ENCODE measurements around the gene NADK2. TPM values are rescaled to one million over a fixed set of nuclear protein-coding genes. Genes with fewer than 3 reads are reported as not detected.

Gene NADK2
- total RNA-seq, 1 donor from 2014 or later, result 26.4 TPM

- H3K9me3 Mint-ChIP-seq (ENCODE audit: unreplicated experiment), result no peaks in the 10 kb centered on the region
- TF ChIP-seq CTCF (IDR thresholded peaks at IDR 0.05), result no peak
- H3K27me3 Mint-ChIP-seq (ENCODE audit: unreplicated experiment), result no peaks in the 10 kb centered on the region
- peaks cover 22% of the 10 kb centered on the region for H3K36me3 Mint-ChIP-seq (ENCODE audit: unreplicated experiment)
- H3K4me1 Mint-ChIP-seq (ENCODE audit: unreplicated experiment), result no peaks in the 10 kb centered on the region
- H3K4me3 Mint-ChIP-seq (ENCODE audit: unreplicated experiment), result no peak overlapping the region
- H3K27ac Mint-ChIP-seq (ENCODE audit: unreplicated experiment), result no peak overlapping the region
- no peak for DNase-seq (ENCODE audit: extremely low spot score, unreplicated experiment)
Observed at GRCh38 chr5:36209664-36210063, 32.1 kb downstream of the NADK2 start.

DNA sequence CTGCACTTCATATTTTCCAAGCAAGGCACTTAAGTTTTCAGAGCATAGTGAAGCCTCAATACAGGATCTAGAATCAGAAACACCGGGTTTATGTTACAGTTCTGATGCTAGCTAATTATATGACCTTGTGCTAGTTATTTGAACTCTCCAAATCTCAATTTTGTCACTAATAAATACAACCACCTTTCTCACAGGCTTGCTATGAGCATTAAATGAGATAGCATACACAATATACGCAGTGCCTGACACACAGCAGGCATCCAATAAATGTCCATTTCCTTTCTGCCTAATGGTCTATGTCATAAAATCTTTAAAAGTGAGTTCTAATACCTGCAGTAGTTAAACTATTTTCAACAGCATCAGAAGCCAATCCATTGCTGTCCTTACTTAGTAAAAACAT, 32.9 kb downstream of the NADK2 start:
- no peak for DNase-seq (ENCODE audit: extremely low spot score, unreplicated experiment)
- Mint-ChIP-seq H3K9me3 (ENCODE audit: unreplicated experiment) (no peaks in the 10 kb centered on the region), H3K27me3 (ENCODE audit: unreplicated experiment) (no peaks in the 10 kb centered on the region), H3K27ac (ENCODE audit: unreplicated experiment) (no peak overlapping the region), H3K36me3 (ENCODE audit: unreplicated experiment) (peaks cover 22% of the 10 kb centered on the region), H3K4me3 (ENCODE audit: unreplicated experiment) (no peak overlapping the region), H3K4me1 (ENCODE audit: unreplicated experiment) (no peaks in the 10 kb centered on the region)
- TF ChIP-seq CTCF (IDR thresholded peaks at IDR 0.05), result no peak

DNA sequence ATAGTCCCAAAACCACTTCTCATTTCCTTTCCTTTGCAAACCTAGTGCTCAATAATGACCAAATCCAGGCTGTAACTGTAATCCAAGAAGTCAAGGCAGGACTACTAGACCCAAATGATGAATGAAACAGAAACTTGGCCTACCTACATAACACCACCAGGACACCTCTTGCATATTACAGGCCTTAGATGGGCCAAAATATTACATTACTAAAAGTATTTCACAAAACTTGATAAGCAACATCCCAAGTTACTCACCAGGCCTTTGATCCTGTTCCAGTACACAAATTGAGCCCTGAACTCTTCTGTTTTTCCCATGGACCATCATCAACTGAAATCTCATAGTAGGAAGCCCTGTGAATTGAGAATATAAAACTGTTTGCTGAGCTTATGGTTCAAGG, 34.8 kb downstream of the NADK2 start:
- Mint-ChIP-seq H3K36me3 (ENCODE audit: unreplicated experiment) (peaks cover 18% of the 10 kb centered on the region), H3K27me3 (ENCODE audit: unreplicated experiment) (no peaks in the 10 kb centered on the region), H3K4me3 (ENCODE audit: unreplicated experiment) (no peak overlapping the region), H3K9me3 (ENCODE audit: unreplicated experiment) (no peaks in the 10 kb centered on the region), H3K27ac (ENCODE audit: unreplicated experiment) (no peak overlapping the region), H3K4me1 (ENCODE audit: unreplicated experiment) (no peaks in the 10 kb centered on the region)
- DNase-seq (ENCODE audit: extremely low spot score, unreplicated experiment), result no peak
- no peak for TF ChIP-seq CTCF (IDR thresholded peaks at IDR 0.05)

- Mint-ChIP-seq H3K36me3 (ENCODE audit: unreplicated experiment) (peaks cover 18% of the 10 kb centered on the region), H3K27me3 (ENCODE audit: unreplicated experiment) (no peaks in the 10 kb centered on the region), H3K9me3 (ENCODE audit: unreplicated experiment) (no peaks in the 10 kb centered on the region), H3K27ac (ENCODE audit: unreplicated experiment) (no peak overlapping the region), H3K4me1 (ENCODE audit: unreplicated experiment) (no peaks in the 10 kb centered on the region), H3K4me3 (ENCODE audit: unreplicated experiment) (no peak overlapping the region)
- no peak for TF ChIP-seq CTCF (IDR thresholded peaks at IDR 0.05)
- DNase-seq (ENCODE audit: extremely low spot score, unreplicated experiment), result no peak
Observed at GRCh38 chr5:36205329-36205728, 36.4 kb downstream of the NADK2 start.

DNA sequence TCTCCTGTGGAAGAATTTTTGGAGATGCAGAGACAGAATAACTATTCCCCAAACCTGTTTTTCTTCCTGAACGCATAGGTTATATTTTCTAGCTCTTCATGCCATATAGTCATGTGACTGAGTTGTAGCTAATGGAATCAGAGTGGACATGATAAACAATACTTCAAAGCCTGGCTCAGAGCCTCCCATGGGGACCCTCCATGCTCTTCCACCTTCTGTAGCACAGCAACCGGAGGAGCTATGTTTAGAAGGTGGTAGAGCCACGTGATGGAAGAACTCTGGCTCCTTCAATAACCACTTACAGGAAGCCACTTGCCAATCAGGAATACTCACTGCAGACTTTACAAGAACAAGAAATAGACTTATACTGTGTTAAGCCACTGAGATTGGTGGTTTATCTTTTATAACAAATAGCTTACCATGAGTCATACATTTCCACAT, 39.2 kb downstream of the NADK2 start:
- no peak for DNase-seq (ENCODE audit: extremely low spot score, unreplicated experiment)
- H3K27ac Mint-ChIP-seq (ENCODE audit: unreplicated experiment), result no peak overlapping the region
- no peak for TF ChIP-seq CTCF (IDR thresholded peaks at IDR 0.05)
- no peaks in the 10 kb centered on the region for H3K4me1 Mint-ChIP-seq (ENCODE audit: unreplicated experiment)
- peaks cover 35% of the 10 kb centered on the region for H3K36me3 Mint-ChIP-seq (ENCODE audit: unreplicated experiment)
- H3K9me3 Mint-ChIP-seq (ENCODE audit: unreplicated experiment), result no peaks in the 10 kb centered on the region
- no peak overlapping the region for H3K4me3 Mint-ChIP-seq (ENCODE audit: unreplicated experiment)
- H3K27me3 Mint-ChIP-seq (ENCODE audit: unreplicated experiment), result no peaks in the 10 kb centered on the region
